Measurements from ENCODE around the gene ZNF683.
"Not testable (repeated sequence)": the region's sequence is repeated elsewhere in the genome, so short reads cannot be mapped to it uniquely, and the experiment has no call there.

Gene ZNF683

GRCh38 chr1:26337206-26337535, 35.4 kb downstream of the ZNF683 start:
- TF ChIP-seq REST (IDR thresholded peaks at IDR 0.05; ENCODE audit: insufficient replicate concordance, low read depth): no peak
- no peak for TF ChIP-seq SPI1 (IDR thresholded peaks at IDR 0.05; ENCODE audit: borderline replicate concordance, low read depth)
- TF ChIP-seq CTCF (IDR thresholded peaks at IDR 0.05; ENCODE audit: insufficient read depth, low read length): no peak
- no peak for TF ChIP-seq POLR2AphosphoS5 (IDR thresholded peaks at IDR 0.05; ENCODE audit: low read depth)
- TF ChIP-seq GABPA (IDR thresholded peaks at IDR 0.05; ENCODE audit: low read depth): no peak
- no peak for DNase-seq (ENCODE audit: low read depth in 1 of 2, low spot score in 1 of 2)
- no peak overlapping the region for H3K27ac ChIP-seq (replicated peaks)
- no peak overlapping the region for H3K4me3 ChIP-seq (replicated peaks; ENCODE audit: insufficient read depth, low read length)
- H3K27me3 ChIP-seq (ENCODE audit: insufficient read depth, poor library complexity, severe bottlenecking): peaks cover 5% of the 10 kb centered on the region

- H3K27me3 ChIP-seq (ENCODE audit: insufficient read depth, poor library complexity, severe bottlenecking): peaks cover 5% of the 10 kb centered on the region
- peak; percentile 54 to 63 for DNase-seq (ENCODE audit: low read depth in 1 of 2, low spot score in 1 of 2)
- H3K4me3 ChIP-seq (replicated peaks; ENCODE audit: insufficient read depth, low read length): peak overlapping the region; percentile 61
- TF ChIP-seq CTCF (IDR thresholded peaks at IDR 0.05; ENCODE audit: insufficient read depth, low read length): no peak
- TF ChIP-seq POLR2AphosphoS5 (IDR thresholded peaks at IDR 0.05; ENCODE audit: low read depth): no peak
- no peak for TF ChIP-seq GABPA (IDR thresholded peaks at IDR 0.05; ENCODE audit: low read depth)
- H3K27ac ChIP-seq (replicated peaks): no peak overlapping the region
These were observed 35.9 kb downstream of the ZNF683 start for GRCh38 chr1:26336477-26337205.

GRCh38 chr1:26335774-26336476, 36.6 kb downstream of the ZNF683 start:
- TF ChIP-seq CTCF (IDR thresholded peaks at IDR 0.05; ENCODE audit: insufficient read depth, low read length) (no peak), GABPA (IDR thresholded peaks at IDR 0.05; ENCODE audit: low read depth) (no peak), SPI1 (IDR thresholded peaks at IDR 0.05; ENCODE audit: borderline replicate concordance, low read depth) (no peak), POLR2AphosphoS5 (IDR thresholded peaks at IDR 0.05; ENCODE audit: low read depth) (no peak), REST (IDR thresholded peaks at IDR 0.05; ENCODE audit: insufficient replicate concordance, low read depth) (no peak)
- DNase-seq (ENCODE audit: low read depth in 1 of 2, low spot score in 1 of 2): no peak
- Histone ChIP-seq H3K27me3 (ENCODE audit: insufficient read depth, poor library complexity, severe bottlenecking) (peaks cover 5% of the 10 kb centered on the region), H3K4me3 (replicated peaks; ENCODE audit: insufficient read depth, low read length) (peak overlapping the region; percentile 61), H3K27ac (replicated peaks) (no peak overlapping the region)

GRCh38 chr1:26333312-26333711, 39.2 kb downstream of the ZNF683 start:
- DNase-seq (ENCODE audit: low read depth in 1 of 2, low spot score in 1 of 2): peak in 1 of 2 experiments; percentile 66
- H3K4me3 ChIP-seq (replicated peaks; ENCODE audit: insufficient read depth, low read length); H3K27me3 ChIP-seq (ENCODE audit: insufficient read depth, poor library complexity, severe bottlenecking); H3K27ac ChIP-seq (replicated peaks): not testable (repeated sequence)
